Inflammatory macrophage (primary cell): ENCODE data around the gene MSRB2.

Experiments
- DNase-seq, 2 donors: peaks; one replicate each; pipeline ENCODE4 v3.0.0-alpha.2; 2020 to 2022

The MSRB2 gene

GRCh38 chr10:23111517-23112286, 16.3 kb downstream of the MSRB2 start:
- DNase-seq, result no peak

- DNase-seq, result peak in 1 of 2 donors; percentile 14
Measured at GRCh38 chr10:23114228-23114850, 19.0 kb downstream of the MSRB2 start.

GRCh38 chr10:23116486-23117205, 21.3 kb downstream of the MSRB2 start:
- no peak for DNase-seq

- no peak for DNase-seq
Measured at GRCh38 chr10:23120001-23120934, 24.9 kb downstream of the MSRB2 start.

DNA sequence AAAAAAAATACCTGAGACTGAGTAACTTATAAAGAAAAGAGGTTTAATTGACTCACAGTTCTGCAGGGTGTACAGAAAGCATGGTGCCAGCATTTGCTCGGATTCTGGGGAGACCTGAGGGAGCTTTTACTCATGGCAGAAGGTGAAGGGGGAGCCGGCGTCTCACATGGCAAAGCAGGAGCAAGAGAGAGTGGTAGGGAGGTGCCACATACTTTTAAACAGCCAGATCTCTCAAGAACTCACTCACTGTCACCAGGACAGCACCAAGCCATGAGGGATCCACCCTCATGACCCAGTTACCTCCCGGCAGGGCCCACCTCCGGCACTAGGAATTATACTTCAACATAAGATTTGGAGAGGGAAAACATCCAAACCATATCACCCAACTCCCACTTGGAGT, 25.8 kb downstream of the MSRB2 start:
- no peak for DNase-seq

- DNase-seq, result no peak
Measured at GRCh38 chr10:23136462-23136861, 41.1 kb downstream of the MSRB2 start.

DNA sequence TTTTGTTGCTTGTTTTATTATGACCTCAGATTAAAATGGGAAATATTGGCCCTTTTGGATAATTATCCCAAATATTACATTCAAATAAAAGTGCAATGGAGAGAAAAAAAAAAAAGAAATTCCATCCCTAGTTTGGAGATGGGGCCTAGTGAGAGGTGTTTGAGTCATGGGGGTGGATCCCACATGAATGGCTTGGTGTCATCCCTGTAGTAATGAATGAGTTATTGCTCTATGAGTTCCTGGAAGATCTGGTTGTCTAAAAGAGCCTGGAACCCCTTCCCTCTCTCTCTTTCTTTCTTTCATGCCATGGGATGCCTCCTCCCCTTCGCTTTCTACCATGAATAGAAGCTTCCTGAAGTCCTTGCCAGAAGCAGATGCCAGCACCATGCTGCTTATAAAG, 44.3 kb downstream of the MSRB2 start:
- no peak for DNase-seq

DNA sequence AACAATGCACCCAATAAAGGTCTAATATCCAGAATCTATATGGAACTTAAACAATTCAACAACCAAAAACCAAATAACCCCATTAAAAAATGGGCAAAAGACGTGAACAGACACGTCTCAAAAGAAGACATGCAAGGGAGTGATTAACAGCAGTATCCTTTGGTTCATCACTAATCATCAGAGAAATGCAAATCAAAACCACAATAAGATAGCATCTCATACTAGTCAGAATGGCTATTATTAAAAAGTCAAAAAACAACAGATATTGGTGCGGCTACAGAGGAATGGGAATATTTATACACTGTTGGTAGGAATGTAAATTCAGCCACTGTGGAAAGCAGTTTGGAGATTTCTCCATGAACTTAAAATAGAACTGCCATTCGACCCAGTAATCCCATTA, 46.6 kb downstream of the MSRB2 start:
- DNase-seq, result no peak

- DNase-seq, result no peak
Measured at GRCh38 chr10:23146258-23146657, 50.9 kb downstream of the MSRB2 start.

DNA sequence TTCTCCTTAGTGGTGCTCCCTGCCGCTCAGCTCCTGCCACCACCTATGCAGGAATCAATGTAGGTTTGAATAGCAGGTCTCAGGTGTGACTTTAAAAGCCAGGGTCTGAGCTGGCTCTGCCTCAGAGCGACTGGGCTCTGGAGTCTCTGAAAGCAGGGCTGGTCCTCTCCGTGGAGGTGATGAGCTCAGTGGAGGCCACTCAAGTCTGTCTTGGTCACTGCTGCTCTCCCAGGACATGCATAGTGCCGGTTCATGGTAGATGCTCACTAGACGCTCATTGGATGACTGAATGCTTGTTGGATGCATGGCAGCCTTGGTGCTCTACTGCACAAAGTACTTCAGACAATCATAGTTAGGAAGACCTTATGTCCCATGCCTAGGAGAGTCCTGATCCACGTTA, 51.7 kb downstream of the MSRB2 start:
- DNase-seq, result no peak

DNA sequence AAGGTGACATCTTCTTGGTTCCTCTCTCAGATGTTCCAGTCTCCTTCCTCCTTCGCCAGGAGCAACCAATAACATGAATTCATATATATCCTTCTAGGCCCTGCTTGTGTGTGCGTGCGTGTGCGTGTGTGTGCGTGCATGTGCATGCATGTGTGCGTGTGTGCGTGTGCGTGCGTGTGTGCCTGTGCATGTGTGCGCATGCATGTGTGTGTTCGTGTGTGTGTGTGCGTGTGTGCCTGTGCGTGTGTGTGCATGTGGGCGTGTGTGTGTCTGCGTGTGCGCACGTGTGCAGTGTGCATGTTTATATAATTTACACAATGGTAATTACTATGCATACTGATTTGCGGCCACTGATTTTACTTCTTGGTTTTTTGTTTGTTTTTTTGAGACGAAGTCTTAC, 52.8 kb downstream of the MSRB2 start:
- no peak for DNase-seq

DNA sequence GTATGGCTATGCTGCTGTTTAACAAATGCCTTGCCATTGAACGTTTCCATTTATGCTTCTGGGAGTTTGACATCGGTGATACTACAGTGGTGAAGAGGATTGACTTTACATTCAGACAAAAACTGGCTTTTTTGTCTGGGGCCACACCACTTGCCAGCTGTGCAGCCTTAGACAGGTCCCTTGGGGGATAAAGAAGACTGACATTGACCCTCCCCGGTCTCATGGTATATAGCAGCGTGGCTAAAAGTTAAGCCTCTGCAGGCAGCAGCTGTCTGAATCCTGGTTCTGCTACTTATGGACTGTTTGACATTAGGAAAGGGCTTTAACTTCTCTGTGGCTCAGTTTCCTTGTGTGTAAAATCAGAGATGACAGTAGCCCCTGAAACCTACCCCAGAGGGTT, 54.7 kb downstream of the MSRB2 start:
- no peak for DNase-seq

GRCh38 chr10:23150610-23151009, 55.2 kb downstream of the MSRB2 start:
- DNase-seq, result no peak

- DNase-seq, result no peak
Measured at GRCh38 chr10:23151071-23151470, 55.7 kb downstream of the MSRB2 start.

- DNase-seq, result no peak
Measured at GRCh38 chr10:23155169-23155568, 59.8 kb downstream of the MSRB2 start.

- DNase-seq, result no peak
Measured at GRCh38 chr10:23156447-23157150, 61.2 kb downstream of the MSRB2 start.

DNA sequence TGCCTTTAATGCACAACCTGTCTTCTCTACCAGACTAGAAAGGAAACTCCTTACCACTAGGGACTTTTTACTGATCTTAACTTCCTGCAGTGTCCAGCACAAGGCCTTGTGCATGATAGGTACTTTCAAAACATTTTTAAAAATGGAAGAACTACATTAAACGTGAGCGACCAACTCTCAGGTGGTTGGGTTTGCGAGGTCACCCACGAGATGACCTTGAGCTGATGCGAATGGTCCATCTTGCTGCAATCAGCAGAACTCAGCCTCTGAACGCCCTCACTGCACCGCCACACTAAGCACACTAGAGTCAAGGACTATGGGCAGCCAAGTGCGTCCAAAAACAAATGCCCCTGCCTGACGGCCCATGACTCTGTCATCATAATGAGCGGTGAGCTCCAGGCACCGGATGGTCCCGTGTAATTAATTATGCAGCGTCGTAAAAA, 61.9 kb downstream of the MSRB2 start:
- no peak for DNase-seq

GRCh38 chr10:23157691-23158369, 62.5 kb downstream of the MSRB2 start:
- DNase-seq, result peak; percentile 2 to 8

- DNase-seq, result peak; percentile 50 to 70
Measured at GRCh38 chr10:23158370-23158769, 63.0 kb downstream of the MSRB2 start.

DNA sequence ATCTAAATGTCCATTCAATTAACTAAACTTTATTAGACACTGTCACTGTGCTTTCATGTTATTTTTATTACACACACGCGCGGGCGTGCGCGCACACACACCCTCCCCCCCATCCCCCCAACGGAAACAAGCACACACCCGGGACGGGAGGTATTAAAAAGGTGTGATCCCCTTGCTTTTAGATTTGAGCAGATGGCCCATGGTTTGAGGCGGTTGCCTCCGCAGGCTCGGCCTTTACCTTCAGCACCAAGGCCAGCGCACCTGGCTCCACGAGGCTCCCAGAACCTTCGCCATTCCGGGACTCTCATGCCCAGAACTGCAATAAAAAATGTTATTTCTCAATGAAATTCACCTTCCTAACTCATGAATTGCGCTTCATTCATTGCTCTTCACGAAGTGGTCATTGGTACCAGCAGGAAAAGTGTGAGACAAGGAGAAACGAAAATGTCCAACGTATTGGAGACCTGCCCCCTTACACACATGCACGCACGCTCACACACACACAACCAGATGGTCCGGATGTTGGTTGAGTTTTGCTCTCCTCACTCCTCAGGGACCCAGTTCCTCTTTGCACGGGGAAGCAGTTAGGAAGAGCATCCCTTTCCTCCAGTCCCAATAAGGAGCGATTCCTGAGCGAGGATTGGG, 76.0 kb downstream of the MSRB2 start:
- peak in 1 of 2 donors; percentile 2 for DNase-seq
